Stomach (tissue), 4 donors: ENCODE measurements around the gene NR0B2.

Experiments
- POLR2A ChIP-seq, 4 donors: fragments of 450-650 bp; IDR thresholded peaks; one replicate each; pipeline ENCODE4 v1.6.1; 2016; ENCODE audit warnings: antibody characterized with exemption in 4 of 4, control low read depth in 2 of 4, mild to moderate bottlenecking in 1 of 4, moderate library complexity in 1 of 4
- TF ChIP-seq, protein P1 (sequence below), 7 experiments: fragments of 450-650 bp in 4 of 7; fragments of 200-600 bp in 3 of 7; sonication (generic) in 3 of 7; IDR thresholded peaks; one replicate each; pipeline ENCODE4 v1.5.1; 2016 to 2019; ENCODE audit warnings: antibody characterized with exemption in 7 of 7, control low read depth in 2 of 7, mild to moderate bottlenecking in 1 of 7

DNA sequence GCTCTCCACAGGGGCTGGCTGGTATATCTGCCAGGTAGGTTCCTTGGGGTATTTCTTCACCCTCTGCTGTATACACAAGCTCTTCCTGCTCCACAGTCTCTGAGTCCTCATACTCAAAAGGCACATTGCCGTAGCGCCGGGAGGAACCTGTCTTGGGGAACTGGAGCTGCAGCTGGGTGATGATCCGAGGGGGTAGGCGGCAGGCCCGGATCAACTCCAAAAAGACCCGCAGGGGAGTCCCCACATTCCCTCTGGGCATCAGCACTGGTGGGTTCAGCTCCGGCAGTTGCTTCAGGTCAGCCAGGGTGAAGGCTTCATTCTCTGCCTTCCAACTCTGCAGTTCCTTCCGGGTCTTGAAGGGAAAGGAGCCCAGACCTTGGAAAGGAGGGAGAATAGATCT is 16.4 kb downstream of the NR0B2 start:
- TF ChIP-seq, protein P1, sequence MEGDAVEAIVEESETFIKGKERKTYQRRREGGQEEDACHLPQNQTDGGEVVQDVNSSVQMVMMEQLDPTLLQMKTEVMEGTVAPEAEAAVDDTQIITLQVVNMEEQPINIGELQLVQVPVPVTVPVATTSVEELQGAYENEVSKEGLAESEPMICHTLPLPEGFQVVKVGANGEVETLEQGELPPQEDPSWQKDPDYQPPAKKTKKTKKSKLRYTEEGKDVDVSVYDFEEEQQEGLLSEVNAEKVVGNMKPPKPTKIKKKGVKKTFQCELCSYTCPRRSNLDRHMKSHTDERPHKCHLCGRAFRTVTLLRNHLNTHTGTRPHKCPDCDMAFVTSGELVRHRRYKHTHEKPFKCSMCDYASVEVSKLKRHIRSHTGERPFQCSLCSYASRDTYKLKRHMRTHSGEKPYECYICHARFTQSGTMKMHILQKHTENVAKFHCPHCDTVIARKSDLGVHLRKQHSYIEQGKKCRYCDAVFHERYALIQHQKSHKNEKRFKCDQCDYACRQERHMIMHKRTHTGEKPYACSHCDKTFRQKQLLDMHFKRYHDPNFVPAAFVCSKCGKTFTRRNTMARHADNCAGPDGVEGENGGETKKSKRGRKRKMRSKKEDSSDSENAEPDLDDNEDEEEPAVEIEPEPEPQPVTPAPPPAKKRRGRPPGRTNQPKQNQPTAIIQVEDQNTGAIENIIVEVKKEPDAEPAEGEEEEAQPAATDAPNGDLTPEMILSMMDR (IDR thresholded peaks at IDR 0.05), result no peak
- no peak for TF ChIP-seq POLR2A (IDR thresholded peaks at IDR 0.05)
